PC-9 (cell line): ENCODE data around the gene ATAD3C.

Experiments
- CTCF ChIP-seq: fragments of 200-600 bp; sonication (generic); conservative IDR thresholded peaks from 2 replicates; pipeline ENCODE4 v1.6.1; 2017; ENCODE audit warnings: mixed run types, antibody characterized with exemption, mild to moderate bottlenecking, moderate library complexity
- EZH2 ChIP-seq: fragments of 200-600 bp; sonication (generic); IDR thresholded peaks from 2 replicates; pipeline ENCODE4 v1.8.0; 2017; ENCODE audit warnings: antibody characterized with exemption, low read depth

GRCh38 chr1:1434824-1435105, 14.7 kb upstream of the ATAD3C start:
- TF ChIP-seq CTCF (no peak), EZH2 (no peak)
